IPS DF 19.7 (cell line): ENCODE measurements around the gene MTHFS.
"Not testable (repeated sequence)": the region's sequence is repeated elsewhere in the genome, so short reads cannot be mapped to it uniquely, and the experiment has no call there.

Experiments used
- DNase-seq: peaks from one replicate; pipeline ENCODE4 v3.0.0-alpha.2; 2013; ENCODE audit warnings: low read depth, low spot score

Gene MTHFS

GRCh38 chr15:79896634-79897379 is at the start of gene MTHFS:
TSS of gene MTHFS (minus strand) at chr15:79897014. CDS start at chr15:79896988, 26 bp downstream.
- peak; percentile 38 for DNase-seq

- DNase-seq: no peak
Measured at GRCh38 chr15:79944622-79945021, 47.8 kb upstream of the MTHFS start.

GRCh38 chr15:79943820-79944219 is 47.0 kb upstream of the MTHFS start:
- no peak for DNase-seq

GRCh38 chr15:79942741-79943481 is 46.1 kb upstream of the MTHFS start:
- no peak for DNase-seq

GRCh38 chr15:79939399-79939798 is 42.6 kb upstream of the MTHFS start:
- no peak for DNase-seq

GRCh38 chr15:79938143-79938542 is 41.3 kb upstream of the MTHFS start:
- no peak for DNase-seq

- DNase-seq: not testable (repeated sequence)
Measured at GRCh38 chr15:79935556-79936201, 38.9 kb upstream of the MTHFS start.

GRCh38 chr15:79933231-79933630 is 36.4 kb upstream of the MTHFS start:
- no peak for DNase-seq

- no peak for DNase-seq
Measured at GRCh38 chr15:79932447-79932846, 35.6 kb upstream of the MTHFS start.

- DNase-seq: no peak
Measured at GRCh38 chr15:79930516-79930915, 33.7 kb upstream of the MTHFS start.

GRCh38 chr15:79929412-79929811 is 32.6 kb upstream of the MTHFS start:
- DNase-seq: no peak

GRCh38 chr15:79926116-79926515 is 29.3 kb upstream of the MTHFS start:
- DNase-seq: not testable (repeated sequence)

- no peak for DNase-seq
Measured at GRCh38 chr15:79924379-79924778, 27.6 kb upstream of the MTHFS start.

- DNase-seq: peak; percentile 89
Measured at GRCh38 chr15:79923515-79924169, 26.8 kb upstream of the MTHFS start.

- no peak for DNase-seq
Measured at GRCh38 chr15:79923079-79923514, 26.3 kb upstream of the MTHFS start.

GRCh38 chr15:79922512-79923078 is 25.8 kb upstream of the MTHFS start:
- DNase-seq: no peak

- DNase-seq: no peak
Measured at GRCh38 chr15:79919749-79920511, 23.1 kb upstream of the MTHFS start.

GRCh38 chr15:79919090-79919748 is 22.4 kb upstream of the MTHFS start:
- DNase-seq: no peak

GRCh38 chr15:79918278-79918677 is 21.5 kb upstream of the MTHFS start:
- DNase-seq: no peak

- no peak for DNase-seq
Measured at GRCh38 chr15:79916502-79917132, 19.8 kb upstream of the MTHFS start.
